Stimulated activated effector memory CD8-positive, alpha-beta T cell treated with anti-CD3 and anti-CD28 coated beads, Interleukin-12 subunit alpha, Interleukin-12 subunit beta, amount 100 ng/mL, for 72 hours (primary cell): ENCODE data around the gene HEPACAM.

ENCODE experiments used
- ATAC-seq: fragments of 150-1000 bp; cut with Tn5 transposase; 2 replicates; pipeline ENCODE4 v1.10.0; 2021
- DNase-seq, 2 donors: peaks; one replicate each; pipeline ENCODE4 v3.0.0; 2021 to 2022; ENCODE audit warnings: low spot score in 2 of 2
- H3K27ac Mint-ChIP-seq: one replicate; pipeline ENCODE4 v1.8.0; 2022; ENCODE audit warnings: mild to moderate bottlenecking, mixed read lengths
- H3K36me3 Mint-ChIP-seq: one replicate; pipeline ENCODE4 v1.8.0; 2022; ENCODE audit warnings: mild to moderate bottlenecking, mixed read lengths
- H3K4me1 Mint-ChIP-seq: one replicate; pipeline ENCODE4 v1.8.0; 2022; ENCODE audit warnings: mixed read lengths
- H3K4me3 Mint-ChIP-seq: one replicate; pipeline ENCODE4 v1.8.0; 2022; ENCODE audit warnings: mild to moderate bottlenecking, mixed read lengths
- H3K9me3 Mint-ChIP-seq: one replicate; pipeline ENCODE4 v1.8.0; 2022; ENCODE audit warnings: mixed read lengths

The HEPACAM gene

GRCh38 chr11:124886476-124886875 lies 49.4 kb downstream of the HEPACAM start:
- no peaks in the 10 kb centered on the region for H3K4me1 Mint-ChIP-seq
- no peak overlapping the region for H3K4me3 Mint-ChIP-seq
- DNase-seq (no peak), ATAC-seq (no peak)
- H3K36me3 Mint-ChIP-seq: no peaks in the 10 kb centered on the region
- H3K9me3 Mint-ChIP-seq: no peaks in the 10 kb centered on the region
- no peak overlapping the region for H3K27ac Mint-ChIP-seq

DNA sequence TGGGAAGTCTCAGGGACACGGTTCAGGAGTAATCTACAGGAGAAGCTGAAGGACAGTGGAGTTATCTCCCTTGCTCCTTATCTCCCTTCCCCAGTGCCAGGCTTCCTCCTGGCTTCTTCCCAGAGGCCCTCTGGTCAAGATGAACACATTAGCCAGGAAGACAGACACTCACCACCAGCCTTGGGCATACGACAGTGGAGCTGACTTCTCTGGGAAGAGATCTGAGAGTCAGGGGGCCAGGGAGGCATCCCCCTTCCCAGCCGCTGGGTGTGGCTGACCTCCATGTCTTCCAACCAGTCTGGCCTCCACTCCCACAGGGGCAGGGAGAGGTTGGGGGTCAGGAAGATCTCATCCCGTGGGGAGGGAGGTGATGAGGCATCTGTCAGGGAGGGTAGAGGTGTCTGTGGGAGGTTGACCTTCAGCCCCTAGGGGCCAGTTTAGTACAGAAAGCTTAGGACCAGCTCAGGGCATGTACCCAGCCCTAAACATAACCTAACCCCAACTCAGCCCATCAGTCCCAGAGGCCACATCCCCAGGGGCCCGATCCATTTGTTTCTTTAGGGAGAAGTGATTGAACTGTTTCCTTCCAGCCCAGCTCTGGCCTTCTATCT lies 50.9 kb downstream of the HEPACAM start:
- Mint-ChIP-seq H3K4me3 (no peak overlapping the region), H3K4me1 (no peaks in the 10 kb centered on the region), H3K27ac (no peak overlapping the region), H3K9me3 (no peaks in the 10 kb centered on the region), H3K36me3 (no peaks in the 10 kb centered on the region)
- no peak for ATAC-seq
- no peak for DNase-seq

DNA sequence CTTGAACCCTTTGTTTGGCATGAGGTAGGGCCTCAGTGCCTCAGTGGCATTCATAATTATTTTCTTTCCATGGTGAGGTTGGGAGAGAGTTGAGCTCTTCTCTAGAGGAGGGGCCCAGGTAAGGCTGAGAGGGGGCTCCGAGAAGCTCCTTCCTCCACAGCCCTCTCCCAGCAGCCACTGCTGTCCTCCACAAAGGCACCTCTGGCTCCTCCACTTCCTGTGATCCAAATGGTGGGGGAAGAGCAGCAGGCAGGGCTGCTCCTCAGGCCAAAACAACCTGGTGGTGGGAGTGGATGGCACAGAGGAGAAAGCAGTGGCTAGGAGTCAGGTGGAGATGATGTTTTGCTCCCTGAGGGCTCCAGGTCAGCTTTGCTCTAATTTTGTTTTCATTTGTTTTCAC lies 51.5 kb downstream of the HEPACAM start:
- Mint-ChIP-seq H3K4me3 (no peak overlapping the region), H3K4me1 (no peaks in the 10 kb centered on the region), H3K27ac (no peak overlapping the region), H3K36me3 (no peaks in the 10 kb centered on the region), H3K9me3 (no peaks in the 10 kb centered on the region)
- DNase-seq: no peak
- no peak for ATAC-seq

- no peaks in the 10 kb centered on the region for H3K9me3 Mint-ChIP-seq
- no peak for DNase-seq
- peaks cover 6% of the 10 kb centered on the region for H3K4me1 Mint-ChIP-seq
- H3K36me3 Mint-ChIP-seq: no peaks in the 10 kb centered on the region
- no peak overlapping the region for H3K4me3 Mint-ChIP-seq
- no peak overlapping the region for H3K27ac Mint-ChIP-seq
- ATAC-seq: no peak
Measured at GRCh38 chr11:124882339-124883071, 53.3 kb downstream of the HEPACAM start.

- H3K9me3 Mint-ChIP-seq: no peaks in the 10 kb centered on the region
- DNase-seq (no peak), ATAC-seq (no peak)
- H3K36me3 Mint-ChIP-seq: no peaks in the 10 kb centered on the region
- no peak overlapping the region for H3K4me3 Mint-ChIP-seq
- H3K27ac Mint-ChIP-seq: no peak overlapping the region
- H3K4me1 Mint-ChIP-seq: peaks cover 12% of the 10 kb centered on the region
Measured at GRCh38 chr11:124880958-124881357, 54.9 kb downstream of the HEPACAM start.

- DNase-seq (no peak), ATAC-seq (no peak)
- Mint-ChIP-seq H3K36me3 (no peaks in the 10 kb centered on the region), H3K9me3 (no peaks in the 10 kb centered on the region), H3K27ac (no peak overlapping the region), H3K4me3 (no peak overlapping the region), H3K4me1 (peaks cover 18% of the 10 kb centered on the region)
Measured at GRCh38 chr11:124880290-124880611, 55.6 kb downstream of the HEPACAM start.

- no peak overlapping the region for H3K27ac Mint-ChIP-seq
- no peak for DNase-seq
- peaks cover 22% of the 10 kb centered on the region for H3K4me1 Mint-ChIP-seq
- H3K4me3 Mint-ChIP-seq: no peak overlapping the region
- ATAC-seq: no peak
- H3K36me3 Mint-ChIP-seq: no peaks in the 10 kb centered on the region
- H3K9me3 Mint-ChIP-seq: no peaks in the 10 kb centered on the region
Measured at GRCh38 chr11:124879493-124880289, 56.2 kb downstream of the HEPACAM start.

DNA sequence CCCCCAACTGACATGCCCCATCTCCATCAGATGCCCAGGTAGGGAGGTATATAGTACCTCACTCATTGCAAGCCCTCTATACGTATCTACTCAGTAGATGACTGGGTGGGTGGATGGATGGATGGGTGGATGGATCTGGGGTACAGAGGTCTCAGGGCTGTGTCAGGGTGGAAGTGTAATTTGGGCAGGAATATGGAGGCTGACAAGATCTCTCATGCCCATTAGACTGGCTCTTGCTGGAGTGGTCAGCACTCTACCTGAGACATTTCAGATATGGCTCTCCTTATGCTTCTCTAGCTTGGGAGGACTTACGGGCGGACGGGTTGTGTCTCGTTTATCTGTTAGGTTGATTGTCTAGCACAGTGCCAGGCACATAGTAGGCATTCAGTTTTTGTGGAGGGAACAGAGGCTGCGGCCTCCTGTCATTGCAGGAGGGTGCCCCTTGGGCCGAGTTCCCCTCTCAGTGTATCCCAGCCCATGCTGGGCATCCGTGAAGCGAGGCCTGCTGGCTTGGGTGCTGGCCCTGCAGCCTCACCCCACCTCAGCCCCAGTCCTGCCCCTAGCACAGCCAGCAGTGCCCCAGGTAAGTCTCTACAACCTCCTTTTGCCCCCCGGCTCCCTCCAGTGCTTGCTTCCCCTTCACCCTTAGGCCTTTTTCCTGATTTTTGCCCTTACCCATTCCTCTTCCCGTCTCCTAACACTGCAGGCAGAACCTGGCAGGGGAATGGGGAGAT lies 56.9 kb downstream of the HEPACAM start:
- Mint-ChIP-seq H3K4me3 (no peak overlapping the region), H3K27ac (no peak overlapping the region), H3K4me1 (peaks cover 22% of the 10 kb centered on the region), H3K9me3 (no peaks in the 10 kb centered on the region), H3K36me3 (no peaks in the 10 kb centered on the region)
- DNase-seq: no peak
- no peak for ATAC-seq

GRCh38 chr11:124877910-124878758 lies 57.7 kb downstream of the HEPACAM start:
- ATAC-seq: no peak

GRCh38 chr11:124877631-124877909 lies 58.3 kb downstream of the HEPACAM start:
- Mint-ChIP-seq H3K9me3 (no peaks in the 10 kb centered on the region), H3K4me3 (peak overlapping the region; percentile 71), H3K27ac (no peak overlapping the region), H3K36me3 (no peaks in the 10 kb centered on the region), H3K4me1 (peaks cover 22% of the 10 kb centered on the region)
- ATAC-seq (no peak), DNase-seq (no peak)

More at GRCh38 chr11:124877910-124878758, 57.7 kb downstream of the HEPACAM start:
- Mint-ChIP-seq H3K4me3 (peak overlapping the region; percentile 71), H3K4me1 (peaks cover 22% of the 10 kb centered on the region), H3K27ac (no peak overlapping the region), H3K36me3 (no peaks in the 10 kb centered on the region), H3K9me3 (no peaks in the 10 kb centered on the region)
- DNase-seq: no peak

GRCh38 chr11:124876818-124877630 lies 58.8 kb downstream of the HEPACAM start:
- H3K9me3 Mint-ChIP-seq: no peaks in the 10 kb centered on the region
- ATAC-seq (no peak), DNase-seq (no peak)
- H3K27ac Mint-ChIP-seq: peak overlapping the region; percentile 69
- peaks cover 22% of the 10 kb centered on the region for H3K4me1 Mint-ChIP-seq
- H3K4me3 Mint-ChIP-seq: peak overlapping the region; percentile 71
- no peaks in the 10 kb centered on the region for H3K36me3 Mint-ChIP-seq

- Mint-ChIP-seq H3K27ac (peak overlapping the region; percentile 69), H3K9me3 (no peaks in the 10 kb centered on the region), H3K36me3 (no peaks in the 10 kb centered on the region), H3K4me1 (peaks cover 22% of the 10 kb centered on the region), H3K4me3 (peak overlapping the region; percentile 71)
- DNase-seq (peak; percentile 69 to 91), ATAC-seq (peak; percentile 91)
Measured at GRCh38 chr11:124875943-124876817, 59.7 kb downstream of the HEPACAM start.

DNA sequence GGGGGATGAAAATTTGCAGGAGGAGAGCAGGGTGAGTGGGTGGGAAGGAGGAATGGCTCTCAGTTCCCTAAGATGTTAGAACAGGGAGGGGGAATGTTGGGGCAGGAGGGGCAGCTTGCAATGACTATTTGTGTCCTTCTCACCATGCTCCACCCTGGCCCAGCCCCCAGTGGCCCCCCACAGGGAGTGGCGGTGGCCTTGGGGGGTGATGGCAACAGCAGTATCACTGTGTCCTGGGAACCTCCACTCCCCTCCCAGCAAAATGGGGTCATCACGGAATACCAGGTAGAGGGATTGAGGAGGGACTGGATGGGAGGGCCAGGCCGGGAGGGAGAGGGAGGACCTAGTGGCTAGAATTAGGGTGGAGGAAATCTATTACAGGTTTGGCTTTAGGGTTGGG lies 60.4 kb downstream of the HEPACAM start:
- H3K27ac Mint-ChIP-seq: peak overlapping the region; percentile 69
- peaks cover 22% of the 10 kb centered on the region for H3K4me1 Mint-ChIP-seq
- peak overlapping the region; percentile 71 for H3K4me3 Mint-ChIP-seq
- DNase-seq (no peak), ATAC-seq (no peak)
- no peaks in the 10 kb centered on the region for H3K9me3 Mint-ChIP-seq
- H3K36me3 Mint-ChIP-seq: no peaks in the 10 kb centered on the region
